ENCODE data around the gene LZTR1.
A peak's percentile ranks its signal among the peaks of the same experiment; 100 is the strongest.

Gene LZTR1

GRCh38 chr22:20957102-20957682, 24.9 kb upstream of the LZTR1 start:
- H3K9ac ChIP-seq (ENCODE audit: low read depth, low read length), result peak overlapping the region; percentile 60
- peaks cover 9% of the 10 kb centered on the region for H3K4me1 ChIP-seq (ENCODE audit: insufficient read depth, low read length)
- no peaks in the 10 kb centered on the region for H3K9me3 ChIP-seq (ENCODE audit: control insufficient read depth, insufficient read depth, low read length)
- H3K36me3 ChIP-seq (ENCODE audit: insufficient read depth, low read length), result peaks cover 3% of the 10 kb centered on the region; the same call in 1 of the 2 replicates

GRCh38 chr22:20957683-20958431, 24.2 kb upstream of the LZTR1 start:
- Histone ChIP-seq H3K36me3 (ENCODE audit: insufficient read depth, low read length) (peaks cover 3% of the 10 kb centered on the region; the same call in 1 of the 2 replicates), H3K9me3 (ENCODE audit: control insufficient read depth, insufficient read depth, low read length) (no peaks in the 10 kb centered on the region), H3K9ac (ENCODE audit: low read depth, low read length) (peak overlapping the region; percentile 60), H3K4me1 (ENCODE audit: insufficient read depth, low read length) (peaks cover 9% of the 10 kb centered on the region)

- Histone ChIP-seq H3K36me3 (ENCODE audit: insufficient read depth, low read length) (no peaks in the 10 kb centered on the region), H3K4me1 (ENCODE audit: insufficient read depth, low read length) (peaks cover 9% of the 10 kb centered on the region), H3K9ac (ENCODE audit: low read depth, low read length) (no peak overlapping the region), H3K9me3 (ENCODE audit: control insufficient read depth, insufficient read depth, low read length) (no peaks in the 10 kb centered on the region)
Measured at GRCh38 chr22:20959578-20960461, 22.3 kb upstream of the LZTR1 start.

- no peaks in the 10 kb centered on the region for H3K9me3 ChIP-seq (ENCODE audit: control insufficient read depth, insufficient read depth, low read length)
- H3K4me1 ChIP-seq (ENCODE audit: insufficient read depth, low read length), result peaks cover 9% of the 10 kb centered on the region
- H3K36me3 ChIP-seq (ENCODE audit: insufficient read depth, low read length), result no peaks in the 10 kb centered on the region
- no peak overlapping the region for H3K9ac ChIP-seq (ENCODE audit: low read depth, low read length)
Measured at GRCh38 chr22:20960609-20961008, 21.5 kb upstream of the LZTR1 start.

- H3K9me3 ChIP-seq (ENCODE audit: control insufficient read depth, insufficient read depth, low read length), result no peaks in the 10 kb centered on the region
- no peaks in the 10 kb centered on the region for H3K36me3 ChIP-seq (ENCODE audit: insufficient read depth, low read length)
- peaks cover 9% of the 10 kb centered on the region for H3K4me1 ChIP-seq (ENCODE audit: insufficient read depth, low read length)
- no peak overlapping the region for H3K9ac ChIP-seq (ENCODE audit: low read depth, low read length)
Measured at GRCh38 chr22:20962491-20962945, 19.6 kb upstream of the LZTR1 start.

GRCh38 chr22:20963201-20964052, 18.7 kb upstream of the LZTR1 start:
- Histone ChIP-seq H3K9ac (ENCODE audit: low read depth, low read length) (no peak overlapping the region), H3K9me3 (ENCODE audit: control insufficient read depth, insufficient read depth, low read length) (no peaks in the 10 kb centered on the region), H3K4me1 (ENCODE audit: insufficient read depth, low read length) (peaks cover 5% of the 10 kb centered on the region), H3K36me3 (ENCODE audit: insufficient read depth, low read length) (no peaks in the 10 kb centered on the region)

- H3K4me1 ChIP-seq (ENCODE audit: insufficient read depth, low read length), result peaks cover 4% of the 10 kb centered on the region; the same call in 1 of the 2 replicates
- no peaks in the 10 kb centered on the region for H3K36me3 ChIP-seq (ENCODE audit: insufficient read depth, low read length)
- peak overlapping the region; percentile 42; the same call in 1 of the 2 replicates for H3K9ac ChIP-seq (ENCODE audit: low read depth, low read length)
- no peaks in the 10 kb centered on the region for H3K9me3 ChIP-seq (ENCODE audit: control insufficient read depth, insufficient read depth, low read length)
Measured at GRCh38 chr22:20964090-20964798, 17.9 kb upstream of the LZTR1 start.

- H3K9ac ChIP-seq (ENCODE audit: low read depth, low read length), result peak overlapping the region; percentile 42; the same call in 1 of the 2 replicates
- no peaks in the 10 kb centered on the region for H3K9me3 ChIP-seq (ENCODE audit: control insufficient read depth, insufficient read depth, low read length)
- peaks cover 4% of the 10 kb centered on the region; the same call in 1 of the 2 replicates for H3K4me1 ChIP-seq (ENCODE audit: insufficient read depth, low read length)
- H3K36me3 ChIP-seq (ENCODE audit: insufficient read depth, low read length), result no peaks in the 10 kb centered on the region
Measured at GRCh38 chr22:20964799-20965103, 17.3 kb upstream of the LZTR1 start.

- H3K4me1 ChIP-seq (ENCODE audit: insufficient read depth, low read length), result peaks cover 4% of the 10 kb centered on the region; the same call in 1 of the 2 replicates
- peak overlapping the region; percentile 17; the same call in 1 of the 2 replicates for H3K9ac ChIP-seq (ENCODE audit: low read depth, low read length)
- no peaks in the 10 kb centered on the region for H3K9me3 ChIP-seq (ENCODE audit: control insufficient read depth, insufficient read depth, low read length)
Measured at GRCh38 chr22:20965104-20965887, 16.8 kb upstream of the LZTR1 start.

GRCh38 chr22:20965888-20966855, 15.9 kb upstream of the LZTR1 start:
- no peak overlapping the region for H3K9ac ChIP-seq (ENCODE audit: low read depth, low read length)
- H3K36me3 ChIP-seq (ENCODE audit: insufficient read depth, low read length), result no peaks in the 10 kb centered on the region
- H3K4me1 ChIP-seq (ENCODE audit: insufficient read depth, low read length), result peaks cover 4% of the 10 kb centered on the region; the same call in 1 of the 2 replicates
- H3K9me3 ChIP-seq (ENCODE audit: control insufficient read depth, insufficient read depth, low read length), result no peaks in the 10 kb centered on the region

More at GRCh38 chr22:20965104-20965887, 16.8 kb upstream of the LZTR1 start:
- no peaks in the 10 kb centered on the region for H3K36me3 ChIP-seq (ENCODE audit: insufficient read depth, low read length)

- H3K9ac ChIP-seq (ENCODE audit: low read depth, low read length), result no peak within 1 kb of the TSS
- no peaks in the 10 kb centered on the region for H3K9me3 ChIP-seq (ENCODE audit: control insufficient read depth, insufficient read depth, low read length)
- H3K36me3 ChIP-seq (ENCODE audit: insufficient read depth, low read length), result no peaks in the 10 kb centered on the region
- no peaks in the 10 kb centered on the region; the same call in 1 of the 2 replicates for H3K4me1 ChIP-seq (ENCODE audit: insufficient read depth, low read length)
Measured at GRCh38 chr22:20966883-20967696, 15.0 kb upstream of the LZTR1 start, which contains the start of gene AIFM3. Gene AIFM3 (plus strand): TSS chr22:20967255. CDS start chr22:20967945, 690 bp downstream.

Measured in ES-I3 (cell line).